ENCODE data around the gene C3orf20. TPM values are rescaled to one million over a fixed set of nuclear protein-coding genes. Genes with fewer than 3 reads are reported as not detected.

The C3orf20 gene
- total RNA-seq, 1 donor from 2014 or later, result not detected

DNA sequence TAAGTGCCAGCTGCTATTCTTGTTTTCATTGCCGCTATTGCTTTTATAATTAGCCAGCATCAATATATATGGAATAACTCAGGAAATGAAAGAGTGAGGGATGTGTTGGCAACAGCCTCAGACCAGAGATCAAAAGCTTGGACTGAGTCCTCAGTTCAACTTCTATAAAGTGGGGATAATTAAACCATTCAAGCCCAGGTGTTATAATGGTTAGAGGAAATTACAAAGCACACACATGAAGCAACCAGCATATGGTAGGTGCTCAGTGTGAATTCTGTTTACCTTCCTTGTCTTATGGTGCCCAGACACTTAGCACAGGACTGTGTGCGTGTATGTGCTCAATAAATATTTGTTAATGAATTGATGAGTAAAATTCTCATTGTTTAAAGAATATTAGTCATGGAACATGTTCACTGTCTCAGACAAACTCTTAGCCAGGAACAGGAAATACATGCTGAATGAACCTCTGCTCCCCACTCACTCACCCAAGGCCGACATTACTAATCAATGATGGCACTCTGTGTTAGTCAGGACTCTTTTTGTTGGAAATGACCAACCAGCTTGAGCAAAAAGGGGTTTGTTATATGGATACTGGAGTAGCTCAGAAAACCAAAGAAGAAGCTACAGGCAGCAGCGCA lies 40.1 kb upstream of the C3orf20 start:
- DNase-seq (ENCODE audit: low spot score in 2 of 2), result no peak
- Histone ChIP-seq H3K4me1 (no peaks in the 10 kb centered on the region), H3K36me3 (no peaks in the 10 kb centered on the region), H3K27me3 (no peaks in the 10 kb centered on the region), H3K27ac (no peak overlapping the region), H3K4me3 (no peak overlapping the region), H3K9me3 (no peaks in the 10 kb centered on the region)
- TF ChIP-seq CTCF (IDR thresholded peaks at IDR 0.05), result no peak
- intact Hi-C loops (cut with DNase I), result no loop called here

GRCh38 chr3:14636496-14637087 lies 38.3 kb upstream of the C3orf20 start:
- intact Hi-C loops (cut with DNase I), result no loop called here
- DNase-seq (ENCODE audit: low spot score in 2 of 2), result peak in 1 of 2 donors; percentile 7
- Histone ChIP-seq H3K27ac (no peak overlapping the region), H3K9me3 (no peaks in the 10 kb centered on the region), H3K36me3 (no peaks in the 10 kb centered on the region), H3K4me3 (no peak overlapping the region), H3K27me3 (no peaks in the 10 kb centered on the region), H3K4me1 (no peaks in the 10 kb centered on the region)
- no peak for TF ChIP-seq CTCF (IDR thresholded peaks at IDR 0.05)

DNA sequence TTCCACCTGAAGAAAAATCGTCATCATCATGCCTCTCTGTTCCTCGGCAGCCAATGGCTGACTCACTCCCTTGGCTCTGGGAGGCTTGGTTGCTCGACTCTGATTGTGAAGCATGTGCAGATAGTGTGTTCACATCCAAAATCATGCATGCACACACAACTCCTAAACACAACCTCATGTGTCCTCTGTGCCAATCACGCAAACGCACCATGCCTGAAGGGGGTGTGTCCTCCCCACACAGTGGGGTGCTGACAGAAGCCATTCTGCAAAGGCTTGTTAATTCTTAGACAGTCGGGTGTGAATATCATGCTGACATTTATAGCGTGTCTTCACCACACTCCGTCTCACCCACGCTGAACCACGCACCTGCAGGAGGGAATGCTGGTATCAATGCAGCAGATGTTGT lies 34.8 kb upstream of the C3orf20 start:
- Histone ChIP-seq H3K27ac (no peak overlapping the region), H3K4me3 (no peak overlapping the region), H3K4me1 (no peaks in the 10 kb centered on the region), H3K27me3 (no peaks in the 10 kb centered on the region), H3K36me3 (no peaks in the 10 kb centered on the region), H3K9me3 (no peaks in the 10 kb centered on the region)
- TF ChIP-seq CTCF (IDR thresholded peaks at IDR 0.05), result no peak
- peak in 1 of 2 donors; percentile 9 for DNase-seq (ENCODE audit: low spot score in 2 of 2)
- intact Hi-C loops (cut with DNase I), result no loop called here

DNA sequence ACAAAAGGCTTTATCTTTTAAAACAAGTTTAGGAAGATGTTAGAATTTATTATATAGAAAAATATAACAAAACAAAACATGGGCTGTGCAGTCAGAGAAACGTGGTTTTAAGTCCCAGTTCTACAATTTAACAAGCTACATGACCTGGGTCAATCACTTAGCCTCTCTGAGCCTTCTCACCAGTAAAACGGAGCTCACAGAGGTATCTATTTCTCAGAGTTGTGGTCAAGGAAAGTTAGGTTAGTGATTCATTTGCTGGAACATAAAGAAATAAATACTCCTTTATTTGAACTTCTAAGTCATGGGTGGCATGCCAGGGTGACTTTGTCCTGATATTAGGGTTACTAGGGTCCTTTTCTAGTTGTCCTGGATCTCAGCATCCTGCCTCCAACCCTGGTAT lies 34.2 kb upstream of the C3orf20 start:
- H3K27me3 ChIP-seq, result no peaks in the 10 kb centered on the region

DNA sequence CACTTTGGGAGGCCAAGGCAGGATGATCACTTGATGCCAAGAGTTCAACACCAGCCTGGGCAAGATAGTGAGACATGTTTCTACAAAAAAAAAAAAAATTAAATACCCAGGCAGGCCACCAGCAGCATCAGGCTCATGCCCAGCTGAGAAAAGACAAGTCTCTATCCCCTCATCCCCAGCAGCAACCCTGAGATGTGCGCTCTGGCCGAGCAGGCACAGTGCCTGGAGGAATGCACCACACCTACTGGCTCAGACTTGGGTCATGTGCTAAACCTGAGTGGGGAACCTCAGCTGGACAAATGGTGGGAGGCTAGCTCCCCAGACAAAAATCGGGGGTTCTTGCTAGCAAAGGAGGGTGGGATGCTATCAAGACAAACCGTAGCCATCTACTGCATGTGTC lies 33.6 kb upstream of the C3orf20 start:
- H3K4me3 ChIP-seq, result no peak overlapping the region
- DNase-seq (ENCODE audit: low spot score in 2 of 2), result no peak
- no peaks in the 10 kb centered on the region for H3K36me3 ChIP-seq
- no peaks in the 10 kb centered on the region for H3K27me3 ChIP-seq
- H3K9me3 ChIP-seq, result no peaks in the 10 kb centered on the region
- intact Hi-C loops (cut with DNase I), result no loop called here
- no peak overlapping the region for H3K27ac ChIP-seq
- no peaks in the 10 kb centered on the region for H3K4me1 ChIP-seq
- TF ChIP-seq CTCF (IDR thresholded peaks at IDR 0.05), result no peak

More for the DNA sequence above, 34.2 kb upstream of the C3orf20 start:
- no peaks in the 10 kb centered on the region for H3K4me1 ChIP-seq
- no peak overlapping the region for H3K27ac ChIP-seq
- no peak for TF ChIP-seq CTCF (IDR thresholded peaks at IDR 0.05)
- intact Hi-C loops (cut with DNase I), result no loop called here
- no peaks in the 10 kb centered on the region for H3K36me3 ChIP-seq
- DNase-seq (ENCODE audit: low spot score in 2 of 2), result no peak
- H3K4me3 ChIP-seq, result no peak overlapping the region
- H3K9me3 ChIP-seq, result no peaks in the 10 kb centered on the region

Measured in ascending aorta (tissue), 2 donors.